Trophoblast cell (in vitro differentiated cells and primary cell): ENCODE measurements around the gene ARHGAP25.
A peak's percentile ranks its signal among the peaks of the same experiment; 100 is the strongest.

Experiments
- DNase-seq, 2 donors: peaks; one replicate each; pipeline ENCODE4 v3.0.0-alpha.2; 2016
- H2AFZ ChIP-seq: 2 replicates; pipeline ENCODE4 v1.6.1; 2013; ENCODE audit warnings: low read length, moderate library complexity, mild to moderate bottlenecking; ENCODE audit not compliant: insufficient read depth, poor library complexity
- H2AK5ac ChIP-seq: 2 replicates; pipeline ENCODE4 v1.6.1; 2013; ENCODE audit warnings: mild to moderate bottlenecking, low read length
- H2BK120ac ChIP-seq: 2 replicates; pipeline ENCODE4 v1.6.1; 2013; ENCODE audit warnings: low read length, mild to moderate bottlenecking, moderate library complexity; ENCODE audit not compliant: insufficient read depth, poor library complexity
- H2BK12ac ChIP-seq: 2 replicates; pipeline ENCODE4 v1.6.1; 2013; ENCODE audit warnings: mild to moderate bottlenecking, low read length, moderate library complexity
- H2BK5ac ChIP-seq: 2 replicates; pipeline ENCODE4 v1.6.1; 2013; ENCODE audit warnings: low read length, low read depth, moderate library complexity, mild to moderate bottlenecking; ENCODE audit not compliant: poor library complexity
- H3K14ac ChIP-seq: 2 replicates; pipeline ENCODE4 v1.6.1; 2013; ENCODE audit warnings: mild to moderate bottlenecking, low read length
- H3K18ac ChIP-seq: 2 replicates; pipeline ENCODE4 v1.6.1; 2013; ENCODE audit warnings: mild to moderate bottlenecking, low read length
- H3K23ac ChIP-seq: 2 replicates; pipeline ENCODE4 v1.6.1; 2013; ENCODE audit warnings: low read length
- H3K27ac ChIP-seq: 2 replicates; pipeline ENCODE4 v1.5.1; 2013; ENCODE audit warnings: low read depth, mild to moderate bottlenecking, inconsistent platforms, low read length, moderate library complexity
- H3K27me3 ChIP-seq: 2 replicates; pipeline ENCODE4 v1.6.1; 2013; ENCODE audit warnings: inconsistent platforms, mild to moderate bottlenecking, low read length, moderate library complexity; ENCODE audit not compliant: insufficient read depth
- H3K36me3 ChIP-seq, 2 experiments: 1 replicate in 1 of 2; 2 replicates in 1 of 2; pipeline ENCODE4 v1.6.1; 2013; ENCODE audit warnings: low read length in 2 of 2, mild to moderate bottlenecking in 2 of 2, moderate library complexity in 1 of 2; ENCODE audit not compliant: insufficient read depth in 2 of 2, control insufficient read depth in 1 of 2
- H3K4ac ChIP-seq: 2 replicates; pipeline ENCODE4 v1.6.1; 2013; ENCODE audit warnings: low read depth, mild to moderate bottlenecking, low read length, moderate library complexity
- H3K4me1 ChIP-seq, 2 experiments: 1 replicate in 1 of 2; 2 replicates in 1 of 2; pipeline ENCODE4 v1.6.1; 2013; ENCODE audit warnings: low read length in 2 of 2, mild to moderate bottlenecking in 2 of 2, moderate library complexity in 1 of 2; ENCODE audit not compliant: insufficient read depth in 2 of 2, control insufficient read depth in 1 of 2
- H3K4me2 ChIP-seq: 2 replicates; pipeline ENCODE4 v1.6.1; 2013; ENCODE audit warnings: inconsistent platforms, mild to moderate bottlenecking, low read length, moderate library complexity
- H3K4me3 ChIP-seq: 2 replicates; pipeline ENCODE4 v1.5.1; 2013; ENCODE audit warnings: mild to moderate bottlenecking, low read depth, low read length, inconsistent platforms
- H3K79me1 ChIP-seq: one replicate; pipeline ENCODE4 v1.6.1; 2013; ENCODE audit warnings: low read length
- H3K79me2 ChIP-seq: 2 replicates; pipeline ENCODE4 v1.6.1; 2013; ENCODE audit warnings: low read length, mild to moderate bottlenecking; ENCODE audit not compliant: control insufficient read depth, insufficient read depth, poor library complexity
- H3K9ac ChIP-seq: 2 replicates; pipeline ENCODE4 v1.6.1; 2013; ENCODE audit warnings: mild to moderate bottlenecking, low read length
- H3K9me3 ChIP-seq: 2 replicates; pipeline ENCODE4 v1.6.1; 2013; ENCODE audit warnings: low read depth, mild to moderate bottlenecking, control low read depth, inconsistent platforms, low read length; ENCODE audit not compliant: insufficient read depth
- H4K12ac ChIP-seq: 2 replicates; pipeline ENCODE4 v1.6.1; 2013; ENCODE audit warnings: low read depth, mild to moderate bottlenecking, low read length, moderate library complexity
- H4K8ac ChIP-seq: 2 replicates; pipeline ENCODE4 v1.6.1; 2013; ENCODE audit warnings: low read depth, mild to moderate bottlenecking, low read length, moderate library complexity
- H4K91ac ChIP-seq: one replicate; pipeline ENCODE4 v1.6.1; 2013; ENCODE audit warnings: low read depth, mild to moderate bottlenecking, low read length, moderate library complexity
- WGBS: extraction: QIAGEN DNeasy Blood & Tissue Kit; methylation state at CpG from one replicate; pipeline ENCODE4 v1.1.7; 2013; ENCODE audit warnings: missing lambda C conversion rate; ENCODE audit not compliant: insufficient read length, insufficient coverage; ENCODE audit errors: extremely low coverage; 5-methylcytosine and 5-hydroxymethylcytosine counted together

ARHGAP25 gene

GRCh38 chr2:68767031-68767961, 32.7 kb downstream of the ARHGAP25 start:
- no peak overlapping the region for H4K8ac ChIP-seq
- DNase-seq, result no peak
- H2BK120ac ChIP-seq, result no peak overlapping the region
- H3K36me3 ChIP-seq, result no peaks in the 10 kb centered on the region
- no peak overlapping the region for H4K12ac ChIP-seq
- H3K27me3 ChIP-seq, result no peaks in the 10 kb centered on the region
- H3K4me2 ChIP-seq, result no peak overlapping the region
- H3K79me2 ChIP-seq, result no peaks in the 10 kb centered on the region
- H3K9ac ChIP-seq, result no peak overlapping the region
- H3K4me3 ChIP-seq, result no peak overlapping the region
- H4K91ac ChIP-seq, result peak overlapping the region; percentile 22
- no peak overlapping the region for H3K18ac ChIP-seq
- H2BK12ac ChIP-seq, result peak overlapping the region; percentile 60
- no peak overlapping the region for H2AK5ac ChIP-seq
- WGBS, result no CpG with 5 or more reads among the region's 19 CpGs
- H3K79me1 ChIP-seq, result no peaks in the 10 kb centered on the region
- no peak overlapping the region for H3K14ac ChIP-seq
- no peak overlapping the region for H2AFZ ChIP-seq
- no peak overlapping the region for H3K27ac ChIP-seq
- H3K4ac ChIP-seq, result no peak overlapping the region
- H3K4me1 ChIP-seq, result peaks cover 11 to 19% of the 10 kb centered on the region in 2 experiments
- no peak overlapping the region for H3K23ac ChIP-seq
- no peaks in the 10 kb centered on the region for H3K9me3 ChIP-seq
- H2BK5ac ChIP-seq, result no peak overlapping the region

GRCh38 chr2:68767996-68768395, 33.4 kb downstream of the ARHGAP25 start:
- no peak overlapping the region for H3K18ac ChIP-seq
- H3K27me3 ChIP-seq, result no peaks in the 10 kb centered on the region
- no peak overlapping the region for H3K14ac ChIP-seq
- no peaks in the 10 kb centered on the region for H3K79me2 ChIP-seq
- H2BK120ac ChIP-seq, result no peak overlapping the region
- no peak overlapping the region for H3K4ac ChIP-seq
- no peaks in the 10 kb centered on the region for H3K36me3 ChIP-seq
- H3K4me3 ChIP-seq, result no peak overlapping the region
- H2AFZ ChIP-seq, result no peak overlapping the region
- H4K8ac ChIP-seq, result no peak overlapping the region
- H3K4me2 ChIP-seq, result no peak overlapping the region
- no peak overlapping the region for H3K27ac ChIP-seq
- DNase-seq, result no peak
- H3K9ac ChIP-seq, result no peak overlapping the region
- no peak overlapping the region for H2AK5ac ChIP-seq
- no peaks in the 10 kb centered on the region for H3K9me3 ChIP-seq
- H2BK5ac ChIP-seq, result no peak overlapping the region
- peaks cover 11 to 19% of the 10 kb centered on the region in 2 experiments for H3K4me1 ChIP-seq
- H2BK12ac ChIP-seq, result no peak overlapping the region
- H3K79me1 ChIP-seq, result no peaks in the 10 kb centered on the region
- H3K23ac ChIP-seq, result no peak overlapping the region
- no peak overlapping the region for H4K12ac ChIP-seq
- no CpG with 5 or more reads among the region's 4 CpGs for WGBS
- H4K91ac ChIP-seq, result no peak overlapping the region

- Histone ChIP-seq H3K79me2 (no peaks in the 10 kb centered on the region), H3K14ac (no peak overlapping the region), H3K4me3 (no peak overlapping the region), H3K27me3 (no peaks in the 10 kb centered on the region), H4K91ac (no peak overlapping the region), H2AFZ (no peak overlapping the region), H3K4me2 (no peak overlapping the region), H3K36me3 (no peaks in the 10 kb centered on the region), H2AK5ac (no peak overlapping the region), H3K79me1 (no peaks in the 10 kb centered on the region), H2BK12ac (no peak overlapping the region), H3K9me3 (no peaks in the 10 kb centered on the region), H3K4ac (no peak overlapping the region), H3K4me1 (peaks cover 11 to 19% of the 10 kb centered on the region in 2 experiments), H4K8ac (no peak overlapping the region), H3K9ac (no peak overlapping the region), H2BK5ac (no peak overlapping the region), H3K27ac (no peak overlapping the region), H2BK120ac (no peak overlapping the region), H3K18ac (no peak overlapping the region), H3K23ac (no peak overlapping the region), H4K12ac (no peak overlapping the region)
- DNase-seq, result no peak
- no CpG with 5 or more reads among the region's 3 CpGs for WGBS
Measured at GRCh38 chr2:68768461-68768860, 33.9 kb downstream of the ARHGAP25 start.

- H2BK120ac ChIP-seq, result no peak overlapping the region
Measured at GRCh38 chr2:68768951-68769350, 34.3 kb downstream of the ARHGAP25 start.

More at GRCh38 chr2:68768951-68769350, 34.3 kb downstream of the ARHGAP25 start:
- H2BK12ac ChIP-seq, result no peak overlapping the region
- H2BK5ac ChIP-seq, result no peak overlapping the region
- H3K79me2 ChIP-seq, result no peaks in the 10 kb centered on the region
- peaks cover 11 to 19% of the 10 kb centered on the region in 2 experiments for H3K4me1 ChIP-seq
- no peaks in the 10 kb centered on the region for H3K9me3 ChIP-seq
- H3K14ac ChIP-seq, result no peak overlapping the region
- H3K4me2 ChIP-seq, result no peak overlapping the region
- no peak overlapping the region for H2AFZ ChIP-seq
- H4K12ac ChIP-seq, result no peak overlapping the region
- H3K27ac ChIP-seq, result no peak overlapping the region
- H3K27me3 ChIP-seq, result no peaks in the 10 kb centered on the region
- no peak overlapping the region for H3K9ac ChIP-seq
- no peak overlapping the region for H4K91ac ChIP-seq
- no peak overlapping the region for H3K23ac ChIP-seq
- no peak overlapping the region for H2AK5ac ChIP-seq
- DNase-seq, result no peak
- H3K4me3 ChIP-seq, result no peak overlapping the region
- no peaks in the 10 kb centered on the region for H3K79me1 ChIP-seq
- H3K18ac ChIP-seq, result no peak overlapping the region
- no peak overlapping the region for H3K4ac ChIP-seq
- H3K36me3 ChIP-seq, result no peaks in the 10 kb centered on the region
- no peak overlapping the region for H4K8ac ChIP-seq
